Endothelial cell of umbilical vein (primary cell): ENCODE measurements around the gene MACF1. TPM values are rescaled to one million over a fixed set of nuclear protein-coding genes. Genes with fewer than 3 reads are reported as not detected.

Source experiments
- BruUV-seq: library from RNA; stranded (reverse); fragments of 400-500 nt; replicated peaks from 2 replicates; lab custom pipeline; 2021; lab: Mats Ljungman, UMichigan
- CTCF ChIA-PET: fragments of 300-600, 350-600 bp; sonication (Branson Sonifier 250); formaldehyde crosslinking; loops from one replicate; lab custom pipeline; 2021; ENCODE audit warnings: antibody characterized with exemption, inconsistent platforms; lab: Charles Lee
- POLR2A ChIA-PET: fragments of 300-600, 350-600 bp; sonication (Branson Sonifier 250); formaldehyde crosslinking; loops from one replicate; lab custom pipeline; 2021; ENCODE audit warnings: antibody characterized with exemption, inconsistent platforms; lab: Charles Lee
- DNase-seq: peaks from one replicate; pipeline ENCODE4 v3.0.0-alpha.2; 2011; ENCODE audit warnings: low read depth, low spot score
- FAIRE-seq: peaks from 2 replicates; lab custom pipeline; 2011; peaks lifted over from hg19 to GRCh38; lab: Jason Lieb, UNC
- H2AFZ ChIP-seq: 2 replicates; pipeline ENCODE4 v1.6.0; 2012; ENCODE audit warnings: low read depth, low read length, control low read depth, inconsistent platforms
- H3K27ac ChIP-seq: 2 replicates; pipeline ENCODE4 v1.5.1; 2011; ENCODE audit warnings: low read depth, mild to moderate bottlenecking, control low read depth, low read length, moderate library complexity; ENCODE audit not compliant: insufficient read depth
- H3K27me3 ChIP-seq, 2 experiments: 2 replicates each; pipeline versions ENCODE4 v1.6.0 to v1.6.1; 2011; ENCODE audit warnings: low read length in 2 of 2, mixed read lengths in 1 of 2; ENCODE audit not compliant: control insufficient read depth in 2 of 2, insufficient read depth in 2 of 2
- H3K36me3 ChIP-seq, 2 experiments: 2 replicates in 1 of 2; 3 replicates in 1 of 2; pipeline ENCODE4 v1.5.1; 2011; ENCODE audit warnings: low read length in 2 of 2, mild to moderate bottlenecking in 1 of 2, moderate library complexity in 1 of 2; ENCODE audit not compliant: control insufficient read depth in 2 of 2, insufficient read depth in 2 of 2; ENCODE audit errors: extremely low read depth in 1 of 2
- H3K4me1 ChIP-seq: 3 replicates; pipeline ENCODE4 v1.5.1; 2011; ENCODE audit warnings: mild to moderate bottlenecking, low read length; ENCODE audit not compliant: control insufficient read depth, insufficient read depth; ENCODE audit errors: extremely low read depth
- H3K4me2 ChIP-seq: 2 replicates; pipeline ENCODE4 v1.6.1; 2011; ENCODE audit warnings: low read length, control low read depth, mixed read lengths; ENCODE audit not compliant: insufficient read depth
- H3K4me3 ChIP-seq, 3 experiments: fragments of 200-600 bp in 1 of 3; sonication (generic), shearing (Covaris generic) in 1 of 3; replicated peaks in 1 of 3; 2 replicates each; pipeline ENCODE4 v1.5.1; 2011 to 2016; ENCODE audit warnings: control low read depth in 3 of 3, low read length in 3 of 3, mild to moderate bottlenecking in 2 of 3, inconsistent platforms in 1 of 3, low read depth in 1 of 3, moderate library complexity in 1 of 3; ENCODE audit not compliant: insufficient read depth in 1 of 3
- H3K79me2 ChIP-seq: 2 replicates; pipeline ENCODE4 v1.6.0; 2012; ENCODE audit warnings: low read length, inconsistent platforms; ENCODE audit not compliant: control insufficient read depth, insufficient read depth
- H3K9ac ChIP-seq: replicated peaks from 2 replicates; pipeline ENCODE3; 2011; ENCODE audit warnings: low read length, control low read depth; ENCODE audit not compliant: insufficient read depth; ENCODE audit errors: extremely low read depth
- H3K9me1 ChIP-seq: replicated peaks from 3 replicates; pipeline ENCODE4 v1.6.0; 2011; ENCODE audit warnings: mild to moderate bottlenecking, low read length; ENCODE audit not compliant: control insufficient read depth, insufficient read depth; ENCODE audit errors: extremely low read depth
- H3K9me3 ChIP-seq: replicated peaks from 2 replicates; pipeline ENCODE4 v1.5.1; 2012; ENCODE audit warnings: low read length, inconsistent platforms; ENCODE audit not compliant: control insufficient read depth, insufficient read depth
- H4K20me1 ChIP-seq: replicated peaks from 2 replicates; pipeline ENCODE3; 2011; ENCODE audit warnings: mild to moderate bottlenecking, low read length; ENCODE audit not compliant: control insufficient read depth, insufficient read depth; ENCODE audit errors: extremely low read depth
- EZH2 ChIP-seq: IDR thresholded peaks from 2 replicates; pipeline ENCODE4 v1.6.1; 2012; ENCODE audit warnings: borderline replicate concordance, low read depth, mild to moderate bottlenecking, moderate library complexity, low read length, inconsistent platforms; ENCODE audit not compliant: severe bottlenecking
- FOS ChIP-seq: IDR thresholded peaks from 2 replicates; pipeline ENCODE4 v1.6.1; 2011; ENCODE audit warnings: mild to moderate bottlenecking, low read length, moderate library complexity, borderline replicate concordance; ENCODE audit not compliant: insufficient read depth
- GATA2 ChIP-seq: IDR thresholded peaks from 2 replicates; pipeline ENCODE4 v1.7.0; 2011; ENCODE audit warnings: low read depth, mild to moderate bottlenecking, moderate library complexity, mixed read lengths, low read length; ENCODE audit not compliant: insufficient read length, insufficient read depth
- JUN ChIP-seq: IDR thresholded peaks from 2 replicates; pipeline ENCODE4 v1.6.1; 2011; ENCODE audit warnings: borderline replicate concordance, low read depth; ENCODE audit not compliant: insufficient read length, insufficient read depth
- MAX ChIP-seq: IDR thresholded peaks from 2 replicates; pipeline ENCODE4 v1.6.1; 2011; ENCODE audit not compliant: insufficient read depth, insufficient read length
- MYC ChIP-seq: IDR thresholded peaks from one replicate; pipeline ENCODE4 v1.6.1; 2011; ENCODE audit warnings: mild to moderate bottlenecking, low read depth, low read length
- POLR2A ChIP-seq: IDR thresholded peaks from 2 replicates; pipeline ENCODE4 v1.6.1; 2012; ENCODE audit warnings: low read depth, mild to moderate bottlenecking, control low read depth, low read length
- POLR2AphosphoS5 ChIP-seq: IDR thresholded peaks from 2 replicates; pipeline ENCODE4 v1.6.1; 2012; ENCODE audit warnings: low read depth, mild to moderate bottlenecking, control low read depth, low read length, moderate library complexity; ENCODE audit not compliant: insufficient read depth
- dilution Hi-C: fragments of 300-500 bp; cut with MboI; formaldehyde crosslinking; loops from one replicate; pipeline ENCODE4 v1.15.0; 2019; ENCODE audit warnings: low sequenced_read_pairs; ENCODE audit not compliant: extremely low pct_ligation_motif_present
- intact Hi-C: fragments of 100-400 bp; cut with micrococcal nuclease; formaldehyde crosslinking; loops from one replicate; pipeline ENCODE4 v1.10.0; 2022
- polyA plus RNA-seq, 4 experiments: library from polyadenylated mRNA; depleted of rRNA in 3 of 4; stranded (reverse) in 3 of 4; unstranded in 1 of 4; fragments of >200 nt; gene quantifications; 2 replicates each; pipeline versions ENCODE4 v1.2.1 to v1.2.3, GENCODE V29; 2011 to 2012; ENCODE audit warnings: missing spikeins in 1 of 4
- total RNA-seq: library from RNA; stranded (reverse); gene quantifications from 2 replicates; pipeline ENCODE4 v1.2.3, GENCODE V29; 2021
- TF ChIP-seq, protein P1 (sequence below), 2 donors: IDR thresholded peaks; 1 replicate in 1 of 2; 2 replicates in 1 of 2; pipeline ENCODE4 v1.5.1; 2011; ENCODE audit warnings: low read length in 2 of 2, mild to moderate bottlenecking in 2 of 2, moderate library complexity in 2 of 2, control low read depth in 1 of 2, inconsistent platforms in 1 of 2, low read depth in 1 of 2; ENCODE audit not compliant: insufficient read depth in 1 of 2; ENCODE audit errors: extremely low read depth in 1 of 2

The MACF1 gene
- total and polyA plus RNA-seq, 2 donors (not counting 3 experiments of a cell fraction or from before 2014, with no cell fraction given), result 122 to 587 TPM

DNA sequence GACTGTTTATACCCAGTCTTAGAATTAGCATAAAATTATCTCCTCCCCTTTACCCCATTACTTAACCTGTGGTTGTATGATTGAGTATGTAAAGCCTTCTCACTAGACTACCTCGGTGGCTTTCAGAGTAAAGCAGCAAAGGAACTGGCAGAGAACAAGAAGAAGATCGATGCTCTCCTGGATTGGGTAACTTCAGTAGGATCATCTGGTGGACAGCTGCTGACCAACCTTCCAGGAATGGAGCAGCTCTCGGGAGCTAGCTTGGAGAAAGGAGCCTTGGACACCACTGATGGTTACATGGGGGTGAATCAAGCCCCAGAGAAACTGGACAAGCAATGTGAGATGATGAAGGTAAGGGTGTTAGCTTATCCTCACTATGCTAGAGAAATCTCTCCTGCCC is 148.4 kb downstream of the MACF1 start:
- ChIA-PET CTCF (no interaction called here), POLR2A (interaction anchor here (0.6 kb wide), 1 partner anchor 14 kb away, joined by 4 read pairs; no protein-coding TSS in a partner anchor)
- no TSS peak for BruUV-seq
- Histone ChIP-seq H3K79me2 (no peaks in the 10 kb centered on the region), H3K36me3 (peaks cover 47 to 59% of the 10 kb centered on the region in 2 experiments), H3K27me3 (no peaks in the 10 kb centered on the region), H3K27ac (no peak overlapping the region), H3K4me2 (no peak overlapping the region), H3K4me1 (no peaks in the 10 kb centered on the region), H4K20me1 (no peaks in the 10 kb centered on the region), H3K4me3 (no peak overlapping the region), H3K9me1 (no peaks in the 10 kb centered on the region), H2AFZ (no peak overlapping the region), H3K9ac (no peak overlapping the region), H3K9me3 (no peaks in the 10 kb centered on the region)
- no peak for FAIRE-seq
- intact Hi-C loops (no loop called here), dilution Hi-C loops (no loop called here)
- no peak for TF ChIP-seq JUN
- TF ChIP-seq EZH2, result no peak
- TF ChIP-seq POLR2AphosphoS5, result no peak
- no peak for TF ChIP-seq MAX
- TF ChIP-seq GATA2, result no peak
- TF ChIP-seq MYC, result no peak
- no peak for TF ChIP-seq FOS
- TF ChIP-seq, protein P1, sequence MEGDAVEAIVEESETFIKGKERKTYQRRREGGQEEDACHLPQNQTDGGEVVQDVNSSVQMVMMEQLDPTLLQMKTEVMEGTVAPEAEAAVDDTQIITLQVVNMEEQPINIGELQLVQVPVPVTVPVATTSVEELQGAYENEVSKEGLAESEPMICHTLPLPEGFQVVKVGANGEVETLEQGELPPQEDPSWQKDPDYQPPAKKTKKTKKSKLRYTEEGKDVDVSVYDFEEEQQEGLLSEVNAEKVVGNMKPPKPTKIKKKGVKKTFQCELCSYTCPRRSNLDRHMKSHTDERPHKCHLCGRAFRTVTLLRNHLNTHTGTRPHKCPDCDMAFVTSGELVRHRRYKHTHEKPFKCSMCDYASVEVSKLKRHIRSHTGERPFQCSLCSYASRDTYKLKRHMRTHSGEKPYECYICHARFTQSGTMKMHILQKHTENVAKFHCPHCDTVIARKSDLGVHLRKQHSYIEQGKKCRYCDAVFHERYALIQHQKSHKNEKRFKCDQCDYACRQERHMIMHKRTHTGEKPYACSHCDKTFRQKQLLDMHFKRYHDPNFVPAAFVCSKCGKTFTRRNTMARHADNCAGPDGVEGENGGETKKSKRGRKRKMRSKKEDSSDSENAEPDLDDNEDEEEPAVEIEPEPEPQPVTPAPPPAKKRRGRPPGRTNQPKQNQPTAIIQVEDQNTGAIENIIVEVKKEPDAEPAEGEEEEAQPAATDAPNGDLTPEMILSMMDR (IDR thresholded peaks at IDR 0.05; ENCODE audit: extremely low read depth in 1 of 2, insufficient read depth in 1 of 2, low read depth in 1 of 2, low read length in 2 of 2), result no peak
- no peak for TF ChIP-seq POLR2A
- no peak for DNase-seq
